ENCODE data around the gene GRIK3. TPM values are rescaled to one million over a fixed set of nuclear protein-coding genes. Genes with fewer than 3 reads are reported as not detected.

The GRIK3 gene
- total and polyA plus RNA-seq, 2 of the 8 experiments (the other 6 are each of a cell fraction or from before 2014, with no cell fraction given), result 2.1 to 3.4 TPM

DNA sequence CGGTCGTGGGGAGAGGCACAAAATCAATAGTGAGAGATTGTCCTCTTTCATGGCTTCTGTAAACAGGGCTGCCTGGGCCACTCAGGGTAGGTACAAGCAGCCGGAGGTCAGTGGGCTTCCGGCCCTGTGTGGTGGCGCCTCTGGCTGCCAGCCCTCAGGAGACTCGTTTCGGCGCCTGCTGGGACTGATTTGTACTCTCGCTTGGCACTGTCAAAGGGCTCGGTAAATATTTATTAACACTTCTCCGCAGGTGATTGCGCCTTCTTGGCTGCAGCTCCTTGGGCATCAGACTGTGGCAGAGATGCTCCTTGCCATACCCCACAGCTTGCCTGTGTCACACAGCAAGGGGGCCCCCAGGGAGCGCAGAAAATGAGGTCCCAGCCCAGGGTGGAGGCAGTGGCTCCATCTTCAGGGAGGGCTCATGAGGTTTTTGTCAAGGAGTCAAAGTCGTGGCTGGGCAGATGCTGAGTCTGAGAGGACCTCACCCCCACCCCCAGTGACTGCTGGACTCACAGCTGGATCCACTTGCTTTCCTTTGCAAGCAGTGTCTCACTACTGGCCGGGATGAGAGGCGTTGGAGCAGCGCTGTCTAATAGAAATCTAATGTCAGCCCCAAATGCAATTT lies 262.5 kb downstream of the GRIK3 start:
- Histone ChIP-seq H2BK120ac (replicated peaks; ENCODE audit: low read depth, low read length) (peak overlapping the region; percentile 57), H2BK5ac (ENCODE audit: low read depth, low read length) (peak overlapping the region; percentile 75; the same call in 1 of the 2 replicates), H3K9me3 (ENCODE audit: insufficient read depth in 2 of 2, low read depth in 1 of 2, low read length in 1 of 2) (no peaks in the 10 kb centered on the region), H3K9ac (replicated peaks in 1 of 4; ENCODE audit: extremely low read depth in 1 of 4, low read depth in 3 of 4, low read length in 3 of 4) (no peak overlapping the region), H2BK12ac (ENCODE audit: low read depth, low read length) (peak overlapping the region; percentile 71; the same call in 1 of the 2 replicates), H3K27me3 (replicated peaks in 1 of 4; ENCODE audit: control insufficient read depth in 3 of 4, extremely low read depth in 1 of 4, insufficient read depth in 3 of 4, low read length in 3 of 4) (no peaks in the 10 kb centered on the region; a peak in 2 of 7 replicates), H3K23ac (ENCODE audit: insufficient read length) (no peak overlapping the region), H3K27ac (ENCODE audit: low read depth, low read length) (no peak overlapping the region), H4K5ac (ENCODE audit: insufficient read length, low read depth, low read length) (peak overlapping the region; percentile 66), H3K14ac (ENCODE audit: insufficient read length) (no peak overlapping the region), H3K56ac (replicated peaks; ENCODE audit: insufficient read length, low read depth, low read length) (no peak overlapping the region), H2BK20ac (ENCODE audit: low read length) (peak overlapping the region; percentile 82; the same call in 1 of the 2 replicates), H3K4me1 (replicated peaks in 1 of 4; ENCODE audit: control insufficient read depth in 3 of 4, insufficient read depth in 4 of 4, low read length in 3 of 4) (peaks cover 19 to 36% (median 33%) of the 10 kb centered on the region in 4 experiments), H3K4ac (replicated peaks; ENCODE audit: insufficient read length, low read depth, low read length) (peak overlapping the region; percentile 32), H4K91ac (replicated peaks; ENCODE audit: insufficient read length, low read length) (peak overlapping the region; percentile 72), H3K18ac (ENCODE audit: extremely low read depth, low read length) (peak overlapping the region; percentile 81), H2AK5ac (ENCODE audit: low read depth, low read length) (no peak overlapping the region), H4K8ac (ENCODE audit: extremely low read depth, insufficient read depth, low read length) (peak overlapping the region; percentile 28; the same call in 1 of the 2 replicates), H3K36me3 (ENCODE audit: control insufficient read depth in 2 of 4, insufficient read depth in 4 of 4, low read length in 3 of 4) (no peaks in the 10 kb centered on the region), H3K4me2 (ENCODE audit: insufficient read depth in 1 of 2, low read depth in 2 of 2, low read length in 2 of 2) (peak overlapping the region; percentile 55 to 68), H2AFZ (ENCODE audit: low read length) (no peak overlapping the region), H3K23me2 (ENCODE audit: low read depth, low read length) (no peaks in the 10 kb centered on the region; the same call in 1 of the 2 replicates), H3K4me3 (ENCODE audit: extremely low read depth in 1 of 4, insufficient read depth in 2 of 4, low read depth in 3 of 4, low read length in 4 of 4) (peak overlapping the region in 3 of 4 experiments; percentile 14 to 47 (median 29); a peak in 5 of 8 replicates), H3K79me2 (ENCODE audit: control insufficient read depth in 1 of 2, insufficient read depth in 2 of 2, low read length in 2 of 2) (no peaks in the 10 kb centered on the region), H2BK15ac (ENCODE audit: low read length) (no peak overlapping the region), H3K79me1 (ENCODE audit: low read depth, low read length) (no peaks in the 10 kb centered on the region), H4K20me1 (replicated peaks in 1 of 2; ENCODE audit: control insufficient read depth in 1 of 2, insufficient read depth in 2 of 2, low read length in 2 of 2) (no peaks in the 10 kb centered on the region)
- ChIA-PET POLR2A (ENCODE audit: partially characterized antibody) (interaction anchor here (0.8 kb wide), 1 partner anchor 11 kb away, joined by 4 read pairs; no protein-coding TSS in a partner anchor), CTCF (ENCODE audit: partially characterized antibody) (interaction anchor here (0.8 to 1.4 kb wide), 4 partner anchors 11 to 683 kb away, joined by 3 to 6 read pairs (median 3); no protein-coding TSS in a partner anchor)
- 13% methylated on average over 17 of the region's 17 CpGs; no CpG with 5 or more reads in 1 of the 2 experiments for WGBS, 2 experiments (ENCODE audit: extremely low coverage in 1 of 2, insufficient coverage in 1 of 2, insufficient read length in 1 of 2, insufficient replicate concordance in 2 of 2, low coverage in 1 of 2, low lambda C conversion rate in 2 of 2, missing lambda C conversion rate in 1 of 2)
- FAIRE-seq (no peak), DNase-seq (ENCODE audit: low read depth in 1 of 2, low spot score in 2 of 2) (peak in 1 of 2 experiments; percentile 59)
